Measurements from ENCODE around the gene ZNF575.
"Not testable (repeated sequence)": the region's sequence is repeated elsewhere in the genome, so short reads cannot be mapped to it uniquely, and the experiment has no call there.

The ZNF575 gene

GRCh38 chr19:43546581-43546980, 13.6 kb downstream of the ZNF575 start:
- POLR2A ChIA-PET, result no interaction called here
- Histone ChIP-seq H3K4me3 (ENCODE audit: low read depth, low read length) (no peak overlapping the region), H3K36me3 (ENCODE audit: control insufficient read depth in 2 of 2, insufficient read depth in 1 of 2, low read length in 2 of 2) (peaks cover 81 to 85% of the 10 kb centered on the region in 2 experiments), H3K4me1 (ENCODE audit: control insufficient read depth, insufficient read depth, low read length) (no peaks in the 10 kb centered on the region), H3K9me3 (ENCODE audit: control insufficient read depth, insufficient read depth, low read depth, low read length) (no peaks in the 10 kb centered on the region), H3K27ac (ENCODE audit: extremely low read depth, low read depth, low read length) (no peak overlapping the region)
- CTCF ChIA-PET, result interaction anchor here (0.8 to 2.6 kb wide), 2 partner anchors 9 to 11 kb away, joined by 3 to 24 read pairs; no protein-coding TSS in a partner anchor
- TF ChIP-seq GLI4 (tag by site-specific recombination; IDR thresholded peaks at IDR 0.05), result no peak
- TF ChIP-seq ZFHX2 (tag by site-specific recombination; conservative IDR thresholded peaks at IDR 0.05), result peak; percentile 79
- TF ChIP-seq HOXA7 (CRISPR knock-in tag; IDR thresholded peaks at IDR 0.05; ENCODE audit: borderline replicate concordance), result no peak
- no peak for TF ChIP-seq ZNF558 (tag by site-specific recombination; IDR thresholded peaks at IDR 0.05)
- 0 out of 2 replicates have a peak, but pooled peaks have one; percentile 14 for TF ChIP-seq PATZ1 (tag by site-specific recombination; IDR thresholded peaks at IDR 0.05)
- peak; percentile 82 for TF ChIP-seq EGR2 (tag by site-specific recombination; IDR thresholded peaks at IDR 0.05; ENCODE audit: low read depth)

- peaks cover 79 to 83% of the 10 kb centered on the region in 2 experiments for H3K36me3 ChIP-seq (ENCODE audit: control insufficient read depth in 2 of 2, insufficient read depth in 1 of 2, low read length in 2 of 2)
- H3K4me1 ChIP-seq (ENCODE audit: control insufficient read depth, insufficient read depth, low read length); H3K9me3 ChIP-seq (ENCODE audit: control insufficient read depth, insufficient read depth, low read depth, low read length); H3K4me3 ChIP-seq (ENCODE audit: low read depth, low read length); POLR2A ChIA-PET; H3K27ac ChIP-seq (ENCODE audit: extremely low read depth, low read depth, low read length): not testable (repeated sequence)
- CTCF ChIA-PET, result interaction anchor here (1.2 kb wide), 1 partner anchor 47 kb away, joined by 3 read pairs; no protein-coding TSS in a partner anchor
Measured at GRCh38 chr19:43547926-43548325, 14.9 kb downstream of the ZNF575 start.

GRCh38 chr19:43548706-43549105, 15.7 kb downstream of the ZNF575 start:
- CTCF ChIA-PET, result interaction anchor here (0.6 to 1.5 kb wide), 4 partner anchors 46 to 443 kb away, joined by 3 read pairs; no protein-coding TSS in a partner anchor
- Histone ChIP-seq H3K27ac (ENCODE audit: extremely low read depth, low read depth, low read length) (no peak overlapping the region), H3K4me1 (ENCODE audit: control insufficient read depth, insufficient read depth, low read length) (no peaks in the 10 kb centered on the region), H3K36me3 (ENCODE audit: control insufficient read depth in 2 of 2, insufficient read depth in 1 of 2, low read length in 2 of 2) (peaks cover 79 to 83% of the 10 kb centered on the region in 2 experiments), H3K9me3 (ENCODE audit: control insufficient read depth, insufficient read depth, low read depth, low read length) (no peaks in the 10 kb centered on the region), H3K4me3 (ENCODE audit: low read depth, low read length) (no peak overlapping the region)
- TF ChIP-seq ZNF362 (tag by site-specific recombination; IDR thresholded peaks at IDR 0.05), result peak; percentile 95
- no peak for TF ChIP-seq ZNF548 (tag by site-specific recombination; IDR thresholded peaks at IDR 0.05)
- TF ChIP-seq ZSCAN5A (tag by site-specific recombination; IDR thresholded peaks at IDR 0.05), result no peak
- TF ChIP-seq SP3 (tag by site-specific recombination; IDR thresholded peaks at IDR 0.05), result no peak
- peak; percentile 70 for TF ChIP-seq ZNF623 (tag by site-specific recombination; IDR thresholded peaks at IDR 0.05)
- POLR2A ChIA-PET, result no interaction called here

DNA sequence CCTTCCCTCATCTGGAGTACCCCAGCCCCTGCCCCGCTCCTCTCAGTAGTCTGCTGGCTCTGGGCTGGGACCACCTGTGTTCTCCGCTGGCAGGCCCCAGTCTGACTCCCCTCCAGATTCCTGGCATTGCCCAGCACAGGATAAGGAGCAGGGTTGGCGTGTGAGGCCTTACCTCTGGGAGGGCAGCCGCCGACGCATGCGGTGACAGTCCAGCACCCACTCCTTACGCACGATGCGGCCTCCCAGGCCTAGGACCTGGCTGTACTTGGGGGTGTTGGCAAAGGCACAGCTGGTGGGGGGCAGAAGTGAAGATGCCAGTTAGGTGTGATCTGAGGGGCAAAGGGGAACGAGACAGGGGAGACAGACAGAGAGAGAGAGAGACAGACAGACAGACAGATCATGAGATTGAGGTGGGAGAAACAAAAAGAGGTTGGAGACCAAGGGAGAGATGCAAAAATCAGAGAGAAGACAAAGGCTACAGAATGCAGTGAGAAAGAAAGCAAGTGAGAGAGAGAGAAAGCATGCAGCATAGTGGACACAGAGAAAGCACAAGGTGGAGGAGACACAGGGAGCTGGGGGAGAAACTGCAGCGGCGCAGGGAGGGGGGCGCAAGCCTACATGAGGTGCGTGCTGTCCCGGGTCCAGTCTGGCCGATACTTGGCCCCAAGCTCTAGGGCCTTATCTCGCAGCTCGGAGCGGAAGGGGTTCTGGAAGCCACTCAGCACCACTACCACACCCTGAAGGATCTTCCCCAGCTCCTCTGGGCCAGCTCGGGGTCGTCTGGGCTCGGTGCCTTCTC, 18.6 kb downstream of the ZNF575 start:
- CTCF ChIA-PET, result interaction anchor here (0.6 to 8.2 kb wide), 4 partner anchors 14 to 126 kb away, joined by 3 to 138 read pairs (median 4); partner anchors contain the start of gene ZNF575
- H3K36me3 ChIP-seq (ENCODE audit: control insufficient read depth in 2 of 2, insufficient read depth in 1 of 2, low read length in 2 of 2), result peaks cover 77 to 84% of the 10 kb centered on the region in 2 experiments
- H3K4me1 ChIP-seq (ENCODE audit: control insufficient read depth, insufficient read depth, low read length), result no peaks in the 10 kb centered on the region
- H3K4me3 ChIP-seq (ENCODE audit: low read depth, low read length), result no peak overlapping the region
- H3K9me3 ChIP-seq (ENCODE audit: control insufficient read depth, insufficient read depth, low read depth, low read length), result no peaks in the 10 kb centered on the region
- no peak overlapping the region for H3K27ac ChIP-seq (ENCODE audit: extremely low read depth, low read depth, low read length)
- POLR2A ChIA-PET, result no interaction called here
- TF ChIP-seq ZNF274 (IDR thresholded peaks at IDR 0.05; ENCODE audit: low read length) (no peak), ZNF274 (tag by site-specific recombination; IDR thresholded peaks at IDR 0.05; ENCODE audit: borderline replicate concordance) (peak; percentile 53; the same call in 1 of the 2 replicates), YY2 (tag by site-specific recombination; IDR thresholded peaks at IDR 0.05) (no peak), ZNF704 (tag by site-specific recombination; IDR thresholded peaks at IDR 0.05) (no peak), ZNF777 (tag by site-specific recombination; IDR thresholded peaks at IDR 0.05; ENCODE audit: borderline replicate concordance) (no peak), ZNF148 (tag by site-specific recombination; IDR thresholded peaks at IDR 0.05; ENCODE audit: borderline replicate concordance) (0 out of 2 replicates have a peak, but pooled peaks have one; percentile 60), GLI2 (tag by site-specific recombination; IDR thresholded peaks at IDR 0.05; ENCODE audit: borderline replicate concordance, low read depth) (no peak)

Measured in HEK293 (cell line).